Stimulated activated CD8-positive, alpha-beta memory T cell treated with anti-CD3 and anti-CD28 coated beads, Interleukin-7, amount 100 ng/mL, for 1 hour (primary cell): ENCODE data around the gene POLR2B.
A peak's percentile ranks its signal among the peaks of the same experiment; 100 is the strongest.
"Not testable (repeated sequence)": the region's sequence is repeated elsewhere in the genome, so short reads cannot be mapped to it uniquely, and the experiment has no call there.

ENCODE experiments used
- DNase-seq, 2 donors: peaks; one replicate each; pipeline ENCODE4 v3.0.0-alpha.2; 2020; ENCODE audit warnings: low read depth in 2 of 2

POLR2B gene

GRCh38 chr4:56978750-56979303 is at the start of gene POLR2B:
POLR2B (plus strand) TSS chr4:56978896; CDS start chr4:56978986, 90 bp downstream.
- peak; percentile 71 for DNase-seq

DNA sequence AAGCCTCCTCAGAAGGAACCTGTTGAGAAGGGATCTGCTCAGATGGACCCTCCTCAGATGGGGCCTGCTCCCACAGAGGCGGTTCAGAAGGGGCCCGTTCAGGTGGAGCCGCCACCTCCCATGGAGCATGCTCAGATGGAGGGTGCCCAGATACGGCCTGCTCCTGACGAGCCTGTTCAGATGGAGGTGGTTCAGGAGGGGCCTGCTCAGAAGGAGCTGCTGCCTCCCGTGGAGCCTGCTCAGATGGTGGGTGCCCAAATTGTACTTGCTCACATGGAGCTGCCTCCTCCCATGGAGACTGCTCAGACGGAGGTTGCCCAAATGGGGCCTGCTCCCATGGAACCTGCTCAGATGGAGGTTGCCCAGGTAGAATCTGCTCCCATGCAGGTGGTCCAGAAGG is 48.1 kb upstream of the POLR2B start:
- no peak for DNase-seq

DNA sequence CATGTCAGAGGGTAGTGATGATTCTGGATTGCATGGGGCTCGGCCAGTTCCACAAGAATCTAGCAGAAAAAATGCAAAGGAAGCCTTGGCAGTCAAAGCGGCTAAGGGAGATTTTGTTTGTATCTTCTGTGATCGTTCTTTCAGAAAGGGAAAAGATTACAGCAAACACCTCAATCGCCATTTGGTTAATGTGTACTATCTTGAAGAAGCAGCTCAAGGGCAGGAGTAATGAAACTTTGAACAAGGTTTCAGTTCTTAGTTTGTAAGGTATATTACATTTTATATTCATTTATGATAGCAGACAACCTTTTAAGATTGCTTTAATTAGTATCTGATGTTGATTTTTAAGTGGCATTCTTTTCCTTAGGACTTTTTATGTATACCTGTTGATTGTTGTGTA is 46.8 kb upstream of the POLR2B start:
- no peak for DNase-seq

GRCh38 chr4:56937262-56937661 is 41.4 kb upstream of the POLR2B start:
- no peak for DNase-seq

DNA sequence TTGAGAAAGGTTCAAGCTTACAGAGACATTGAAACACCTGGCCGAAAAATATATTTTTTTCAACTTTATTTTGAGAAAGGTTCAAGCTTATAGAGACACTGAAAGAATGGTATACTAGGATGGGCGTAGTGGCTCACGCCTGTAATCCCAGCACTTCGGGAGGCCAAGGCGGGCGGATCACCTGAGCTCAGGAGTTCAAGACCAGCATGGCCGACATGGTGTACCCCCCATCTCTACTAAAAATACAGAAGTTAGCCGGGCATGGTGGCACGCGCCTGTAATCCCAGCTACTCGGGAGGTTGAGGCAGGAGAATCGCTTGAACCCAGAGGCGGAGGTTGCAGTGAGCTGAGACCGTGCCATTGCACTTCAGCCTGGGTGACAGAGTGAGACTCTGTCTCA is 38.9 kb upstream of the POLR2B start:
- not testable (repeated sequence) for DNase-seq

GRCh38 chr4:56940403-56940802 is 38.3 kb upstream of the POLR2B start:
- DNase-seq: no peak

- no peak for DNase-seq
Measured at GRCh38 chr4:56940971-56941370, 37.7 kb upstream of the POLR2B start.

DNA sequence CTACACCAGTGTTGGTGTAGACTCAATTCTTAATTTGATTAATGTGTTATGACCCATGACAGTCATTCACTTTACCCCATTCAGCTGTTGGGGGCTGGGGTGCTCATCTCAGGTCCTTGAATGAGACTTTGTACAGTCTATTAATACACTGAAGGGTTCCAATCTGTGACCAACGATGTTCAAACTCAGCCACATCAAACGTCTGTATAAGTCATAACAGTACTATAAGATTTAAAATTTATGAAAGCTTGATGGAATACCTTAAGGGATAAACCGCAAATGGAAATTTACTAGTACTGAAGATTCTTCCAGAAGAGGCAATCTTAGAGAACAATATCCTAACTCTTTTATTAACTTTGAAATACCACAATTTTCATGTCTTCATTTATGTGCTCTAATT is 37.3 kb upstream of the POLR2B start:
- no peak for DNase-seq

DNA sequence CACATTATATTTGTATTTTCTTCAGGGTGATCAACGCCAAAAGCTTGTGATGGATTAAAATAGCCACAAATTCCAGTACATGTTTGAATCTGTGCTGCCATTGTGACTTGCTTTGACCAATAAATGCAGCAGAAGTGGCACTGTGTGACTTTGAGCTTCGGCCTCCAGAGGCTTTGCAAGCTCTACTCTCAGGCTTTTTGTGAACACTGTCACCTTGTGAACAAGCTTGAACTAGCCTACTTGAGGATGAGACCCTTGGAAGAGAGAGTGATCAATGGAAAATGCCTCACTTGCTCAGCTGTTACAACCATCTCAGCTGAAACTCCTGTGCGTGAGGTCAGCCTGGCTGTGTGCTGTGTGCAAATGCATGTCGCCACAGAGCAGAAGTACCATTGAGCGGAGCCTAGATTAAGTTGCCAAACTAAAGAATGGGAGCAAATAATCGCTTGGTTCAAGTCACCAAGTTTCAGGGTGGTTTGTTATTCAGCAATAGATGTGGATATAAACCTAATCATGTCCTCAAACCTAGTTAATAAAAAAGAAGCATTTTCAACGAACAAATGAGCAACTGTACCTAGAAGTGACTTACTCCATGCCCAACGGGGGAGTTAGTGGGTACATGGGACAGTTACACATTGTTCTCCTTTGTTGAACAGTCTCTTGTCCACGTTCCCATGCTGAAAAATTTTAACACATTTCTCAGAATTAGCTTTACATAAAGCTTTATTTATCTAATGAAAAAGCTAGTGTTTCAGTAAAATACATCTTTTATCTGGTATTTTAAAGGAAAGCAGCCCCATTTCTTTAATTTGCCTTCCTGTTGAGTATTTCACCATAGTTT is 24.8 kb upstream of the POLR2B start:
- no peak for DNase-seq

DNA sequence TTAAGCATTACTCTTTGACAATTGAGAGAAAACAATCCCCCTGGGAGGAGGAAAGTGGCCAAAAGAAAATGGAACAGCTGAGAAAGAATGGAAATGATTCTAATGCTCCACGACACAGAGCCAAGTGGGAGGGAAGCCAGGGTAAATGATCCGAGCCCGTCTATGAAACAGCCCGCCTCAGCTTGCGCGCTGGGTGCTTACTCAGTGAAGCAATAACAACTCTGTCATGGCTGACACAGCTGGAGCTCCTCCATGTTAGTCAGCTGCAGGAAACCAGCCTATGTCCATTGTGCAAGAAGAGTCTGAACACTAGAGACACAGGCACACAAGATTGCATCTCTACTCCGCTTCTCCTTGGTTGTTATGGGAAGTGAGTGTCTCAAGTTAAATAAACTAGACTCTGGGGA is 20.6 kb upstream of the POLR2B start:
- no peak for DNase-seq

- DNase-seq: no peak
Measured at GRCh38 chr4:56959100-56959499, 19.6 kb upstream of the POLR2B start.

GRCh38 chr4:56961107-56961500 is 17.6 kb upstream of the POLR2B start:
- no peak for DNase-seq

GRCh38 chr4:56971383-56971782 is 7.3 kb upstream of the POLR2B start:
- no peak for DNase-seq

DNA sequence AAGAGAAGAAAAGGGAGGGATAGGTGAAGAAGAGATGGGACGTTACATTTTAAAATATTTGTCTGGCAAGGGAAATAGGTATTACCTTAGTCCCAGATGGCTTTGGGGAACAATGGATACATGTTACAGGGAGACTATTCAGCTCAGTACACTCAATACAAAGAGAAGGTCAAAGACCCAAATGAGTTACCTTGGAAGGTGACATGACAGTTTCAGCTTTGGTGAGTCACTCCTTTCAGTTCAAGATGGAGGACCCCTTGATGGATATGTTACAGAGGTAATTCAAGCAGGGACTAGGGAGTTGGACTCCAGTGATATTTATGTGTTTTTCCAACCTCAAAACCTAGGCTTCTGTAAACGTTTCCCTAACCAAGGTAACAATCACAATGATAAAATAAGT is 6.3 kb upstream of the POLR2B start:
- no peak for DNase-seq

DNA sequence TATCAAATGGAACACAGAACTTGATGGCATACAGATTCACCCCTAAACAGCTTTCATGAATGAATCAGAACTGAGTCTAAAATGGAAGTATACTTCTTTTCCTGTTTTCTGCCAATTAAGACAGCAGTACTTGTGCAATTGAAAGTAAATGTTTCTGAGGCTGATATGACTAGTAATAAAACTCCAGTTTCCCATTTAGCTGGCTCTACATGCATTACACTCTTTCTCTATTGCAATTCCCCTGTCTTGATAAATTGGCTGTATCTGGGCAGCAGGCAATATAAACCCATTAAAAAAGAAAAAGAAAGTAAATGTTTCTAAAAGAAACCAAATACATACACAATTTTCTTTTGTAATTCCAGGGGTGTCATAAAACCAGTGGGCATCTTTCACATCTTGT is 5.9 kb upstream of the POLR2B start:
- no peak for DNase-seq

DNA sequence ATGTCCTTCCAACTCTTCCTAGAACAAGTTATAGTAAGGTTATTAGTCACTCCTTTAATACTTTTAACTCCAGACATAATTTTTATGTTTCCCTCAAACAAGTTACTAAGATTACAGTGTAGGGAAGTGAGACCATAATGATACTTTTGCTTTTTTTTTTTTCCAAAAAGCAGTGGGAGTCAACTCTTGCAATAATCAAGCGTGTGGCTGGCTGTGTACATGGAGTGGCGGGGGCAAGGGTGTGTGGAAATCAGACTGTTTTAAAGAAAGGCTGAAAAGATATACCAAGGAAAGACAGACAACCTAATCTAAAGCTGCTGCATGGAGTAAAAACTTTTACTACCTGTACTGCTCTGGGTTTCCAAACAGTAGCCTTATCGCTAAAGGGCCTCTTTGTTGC is 5.4 kb upstream of the POLR2B start:
- DNase-seq: no peak

GRCh38 chr4:56976283-56976836 is 2.3 kb upstream of the POLR2B start:
- DNase-seq: no peak

DNA sequence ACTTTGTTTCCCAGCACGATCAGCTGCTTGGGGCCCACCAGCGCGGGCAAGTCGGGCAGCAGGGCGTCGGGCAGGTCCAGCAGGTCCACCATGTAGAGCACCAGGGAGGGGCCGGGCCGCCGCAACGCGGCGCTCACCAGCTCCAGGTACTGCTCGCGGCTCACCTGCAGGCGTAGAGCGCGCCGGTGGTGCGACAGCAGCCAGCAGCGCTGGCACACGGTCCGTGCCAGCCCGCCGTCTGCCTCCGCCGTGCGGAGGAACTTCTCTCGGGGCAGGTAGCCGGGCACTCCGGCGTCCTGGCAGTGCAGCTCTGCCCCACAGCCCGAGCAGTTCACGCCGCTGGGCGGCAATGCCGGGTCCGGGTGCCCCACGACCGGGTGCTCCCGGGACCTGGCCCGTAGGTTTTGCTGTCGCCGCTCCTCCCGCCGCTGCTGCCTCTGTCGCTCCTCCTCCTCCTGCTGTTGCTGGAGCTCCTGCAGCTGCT is 1.8 kb upstream of the POLR2B start:
- no peak for DNase-seq

DNA sequence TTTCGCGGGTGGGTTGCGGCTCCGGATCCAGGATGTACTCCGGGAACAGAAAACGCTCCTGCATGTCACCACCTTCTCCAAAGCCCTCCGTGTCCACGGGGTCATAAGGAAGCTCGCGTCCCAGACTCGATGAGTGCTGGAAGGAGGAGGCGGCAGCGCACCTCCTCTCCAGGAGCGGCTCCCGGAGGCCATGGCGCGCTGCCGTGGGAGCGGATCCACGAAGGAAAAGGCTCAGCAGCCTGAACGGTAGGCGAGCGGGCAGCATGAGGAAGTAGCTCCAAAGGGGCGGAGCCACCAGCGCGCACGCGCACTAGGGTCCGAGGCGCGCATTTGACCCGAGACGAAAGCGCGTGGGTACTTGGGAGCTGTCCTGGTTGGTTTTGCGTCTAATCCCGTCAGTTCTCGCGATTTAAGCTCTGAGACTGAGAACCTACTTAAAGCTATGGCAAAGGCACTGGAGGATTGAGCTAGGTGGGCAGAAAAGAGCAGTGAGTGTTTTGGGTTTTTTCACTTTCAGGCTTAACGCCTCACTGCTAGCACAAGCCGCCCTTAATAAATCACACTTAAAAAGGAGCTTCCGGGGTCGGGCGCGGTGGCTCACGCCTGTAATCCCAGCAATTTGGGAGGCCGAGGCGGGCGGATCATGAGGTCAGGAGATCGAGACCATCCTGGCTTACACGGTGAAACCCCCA is 1.2 kb upstream of the POLR2B start, which contains the start of gene NOA1:
NOA1 (minus strand) TSS at position 286 of the 692 bp plus-strand sequence; CDS start at position 265, 21 bp downstream.
- peak; percentile 95 to 96 for DNase-seq

DNA sequence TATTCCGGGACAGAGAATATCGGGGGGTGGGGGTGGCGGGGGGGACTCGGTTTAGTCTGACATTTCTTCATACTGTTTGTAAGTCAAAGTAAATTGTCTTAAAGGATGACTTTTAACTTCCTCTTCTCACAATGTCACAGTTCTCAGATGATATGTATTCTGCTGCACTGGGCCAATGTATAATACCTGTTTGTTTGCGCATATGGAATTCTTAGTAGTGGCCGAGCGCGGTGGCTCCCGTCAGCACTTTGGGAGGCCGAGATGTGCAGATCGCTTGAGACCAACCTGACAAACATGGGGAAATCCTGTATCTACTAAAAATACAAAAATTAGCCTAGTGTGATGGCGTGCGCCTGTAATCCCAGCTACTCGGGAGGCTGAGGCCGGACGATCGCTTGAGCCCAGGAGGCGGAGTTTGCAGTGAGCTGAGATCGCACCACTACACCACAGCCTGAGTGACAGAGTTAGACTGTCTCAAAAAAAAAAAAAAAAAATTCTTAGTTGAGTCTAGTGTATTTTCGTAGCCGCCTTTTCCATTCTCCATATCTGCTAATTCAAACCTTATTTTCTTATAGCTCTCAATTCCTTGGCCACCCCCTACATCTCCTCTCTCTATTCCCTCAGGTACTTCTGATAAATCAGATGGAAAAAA is 851 bp downstream of the POLR2B start:
- no peak for DNase-seq

GRCh38 chr4:56981795-56982201 is 3.1 kb downstream of the POLR2B start:
- no peak for DNase-seq

GRCh38 chr4:56986192-56986591 is 7.5 kb downstream of the POLR2B start:
- DNase-seq: no peak
